Stomach (tissue), 9 donors: ENCODE data around the gene CHD9. TPM values are rescaled to one million over a fixed set of nuclear protein-coding genes. Genes with fewer than 3 reads are reported as not detected.
"Not testable (repeated sequence)": the region's sequence is repeated elsewhere in the genome, so short reads cannot be mapped to it uniquely, and the experiment has no call there.

Experiments
- DNase-seq, 2 donors: peaks; one replicate each; pipeline versions ENCODE4 v3.0.0 to v3.0.0-alpha.2; 2013 to 2019
- H3K27ac ChIP-seq, 5 donors: fragments of 200-600 bp in 4 of 5; sonication (generic) in 4 of 5; one replicate each; pipeline ENCODE4 v1.5.1; 2013 to 2019; ENCODE audit warnings: mild to moderate bottlenecking in 1 of 5, moderate library complexity in 1 of 5
- H3K27me3 ChIP-seq, 3 donors: fragments of 200-600 bp; sonication (generic); one replicate each; pipeline ENCODE4 v1.5.1; 2017 to 2019; ENCODE audit warnings: mixed run types in 1 of 3
- H3K36me3 ChIP-seq, 4 donors: fragments of 200-600 bp; sonication (generic); 1 replicate in 3 of 4; 2 replicates in 1 of 4; pipeline ENCODE4 v1.5.1; 2016 to 2019
- H3K4me1 ChIP-seq, 4 donors: fragments of 200-600 bp; sonication (generic); one replicate each; pipeline ENCODE4 v1.5.1; 2016 to 2019
- H3K4me3 ChIP-seq, 4 donors: fragments of 200-600 bp; sonication (generic) in 3 of 4; one replicate each; pipeline ENCODE4 v1.5.1; 2016 to 2019; ENCODE audit warnings: mild to moderate bottlenecking in 1 of 4
- H3K9me3 ChIP-seq, 4 donors: fragments of 200-600 bp; sonication (generic); one replicate each; pipeline ENCODE4 v1.5.1; 2016 to 2019
- EP300 ChIP-seq: sonication (generic); formaldehyde crosslinking; IDR thresholded peaks from one replicate; pipeline ENCODE4 v1.6.1; 2017; ENCODE audit warnings: antibody characterized with exemption
- POLR2A ChIP-seq, 4 donors: fragments of 450-650 bp; IDR thresholded peaks; one replicate each; pipeline ENCODE4 v1.6.1; 2016; ENCODE audit warnings: antibody characterized with exemption in 4 of 4, control low read depth in 2 of 4, mild to moderate bottlenecking in 1 of 4, moderate library complexity in 1 of 4
- POLR2AphosphoS5 ChIP-seq, 3 donors: sonication (generic); formaldehyde crosslinking; IDR thresholded peaks; one replicate each; pipeline ENCODE4 v1.6.1; 2016; ENCODE audit warnings: antibody characterized with exemption in 3 of 3
- WGBS, 5 donors: extraction: QIAGEN DNeasy Blood & Tissue Kit in 3 of 5; methylation state at CpG; one replicate each; pipeline versions ENCODE4 v1.1.5 to v1.1.7; 2013 to 2018; 5-methylcytosine and 5-hydroxymethylcytosine counted together
- intact Hi-C: fragments of 100-400 bp; cut with DNase I; formaldehyde crosslinking; loops from one replicate; pipeline ENCODE4 v1.15.1; 2023; ENCODE audit warnings: low total_unique reads
- polyA plus RNA-seq, 3 donors: library from polyadenylated mRNA; stranded (reverse); fragments of 200-250 nt; gene quantifications; one replicate each; pipeline ENCODE4 v1.2.3, GENCODE V29; 2013
- total RNA-seq, 5 donors: library from RNA; depleted of rRNA; stranded (reverse); fragments of >200 nt; gene quantifications; one replicate each; pipeline versions ENCODE4 v1.1.0 to v1.2.3, GENCODE V29; 2014 to 2016
- TF ChIP-seq, protein P1 (sequence below), 7 experiments: fragments of 450-650 bp in 4 of 7; fragments of 200-600 bp in 3 of 7; sonication (generic) in 3 of 7; IDR thresholded peaks; one replicate each; pipeline ENCODE4 v1.5.1; 2016 to 2019; ENCODE audit warnings: antibody characterized with exemption in 7 of 7, control low read depth in 2 of 7, mild to moderate bottlenecking in 1 of 7
- donor health status: healthy with polysubstance abuse.
- donor health status: Bipolar disorder and iron deficiency.
- donor health status: healthy.

The CHD9 gene
- total and polyA plus RNA-seq, 8 donors = 8.1 to 224 (median 29.4) TPM

DNA sequence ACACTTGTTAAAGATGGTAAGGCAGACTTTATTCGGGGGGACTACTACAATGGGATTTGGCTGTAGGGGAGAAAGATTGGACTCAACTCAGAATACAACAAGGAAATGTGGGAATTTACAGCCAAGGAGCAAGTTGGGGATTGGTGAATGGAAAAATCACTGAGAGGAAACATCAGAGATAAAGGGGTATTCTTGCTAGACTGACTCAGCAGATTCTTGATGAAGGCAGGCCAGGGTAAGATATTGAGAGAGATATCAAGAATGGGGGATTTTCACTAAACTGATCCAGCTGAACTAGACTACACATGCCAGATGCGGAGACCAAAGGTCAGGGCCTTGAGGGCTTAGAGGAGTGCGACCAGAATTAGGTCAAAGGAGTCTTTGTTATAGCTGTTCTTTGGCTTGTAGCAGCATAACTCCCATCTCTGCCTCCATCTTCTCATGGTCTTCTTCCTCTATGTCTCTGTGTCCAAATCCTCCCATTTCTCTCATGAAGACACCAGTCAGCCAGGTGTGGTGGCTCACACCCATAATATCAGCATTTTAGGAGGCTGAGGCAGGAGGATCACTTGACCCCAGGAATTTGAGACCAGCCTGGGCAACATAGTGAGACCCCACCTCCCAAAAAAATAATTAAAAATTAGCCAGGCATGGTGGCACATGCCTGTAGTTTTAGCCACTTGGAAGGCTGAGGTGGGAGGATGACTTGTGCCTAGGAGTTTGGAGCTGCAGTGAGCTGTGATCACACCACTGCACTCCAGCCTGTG is 19.4 kb upstream of the CHD9 start:
- 81 to 92% (median 89%) methylated on average over 3 of the region's 3 CpGs for WGBS, 5 donors
- Histone ChIP-seq H3K4me1 (no peaks in the 10 kb centered on the region), H3K36me3 (no peaks in the 10 kb centered on the region), H3K27me3 (no peaks in the 10 kb centered on the region), H3K9me3 (no peaks in the 10 kb centered on the region), H3K4me3 (no peak overlapping the region), H3K27ac (no peak overlapping the region)
- DNase-seq = no peak
- intact Hi-C loops = no loop called here
- TF ChIP-seq, protein P1, sequence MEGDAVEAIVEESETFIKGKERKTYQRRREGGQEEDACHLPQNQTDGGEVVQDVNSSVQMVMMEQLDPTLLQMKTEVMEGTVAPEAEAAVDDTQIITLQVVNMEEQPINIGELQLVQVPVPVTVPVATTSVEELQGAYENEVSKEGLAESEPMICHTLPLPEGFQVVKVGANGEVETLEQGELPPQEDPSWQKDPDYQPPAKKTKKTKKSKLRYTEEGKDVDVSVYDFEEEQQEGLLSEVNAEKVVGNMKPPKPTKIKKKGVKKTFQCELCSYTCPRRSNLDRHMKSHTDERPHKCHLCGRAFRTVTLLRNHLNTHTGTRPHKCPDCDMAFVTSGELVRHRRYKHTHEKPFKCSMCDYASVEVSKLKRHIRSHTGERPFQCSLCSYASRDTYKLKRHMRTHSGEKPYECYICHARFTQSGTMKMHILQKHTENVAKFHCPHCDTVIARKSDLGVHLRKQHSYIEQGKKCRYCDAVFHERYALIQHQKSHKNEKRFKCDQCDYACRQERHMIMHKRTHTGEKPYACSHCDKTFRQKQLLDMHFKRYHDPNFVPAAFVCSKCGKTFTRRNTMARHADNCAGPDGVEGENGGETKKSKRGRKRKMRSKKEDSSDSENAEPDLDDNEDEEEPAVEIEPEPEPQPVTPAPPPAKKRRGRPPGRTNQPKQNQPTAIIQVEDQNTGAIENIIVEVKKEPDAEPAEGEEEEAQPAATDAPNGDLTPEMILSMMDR (IDR thresholded peaks at IDR 0.05) = no peak
- TF ChIP-seq EP300 (no peak), POLR2AphosphoS5 (IDR thresholded peaks at IDR 0.05) (no peak), POLR2A (IDR thresholded peaks at IDR 0.05) (no peak)

DNA sequence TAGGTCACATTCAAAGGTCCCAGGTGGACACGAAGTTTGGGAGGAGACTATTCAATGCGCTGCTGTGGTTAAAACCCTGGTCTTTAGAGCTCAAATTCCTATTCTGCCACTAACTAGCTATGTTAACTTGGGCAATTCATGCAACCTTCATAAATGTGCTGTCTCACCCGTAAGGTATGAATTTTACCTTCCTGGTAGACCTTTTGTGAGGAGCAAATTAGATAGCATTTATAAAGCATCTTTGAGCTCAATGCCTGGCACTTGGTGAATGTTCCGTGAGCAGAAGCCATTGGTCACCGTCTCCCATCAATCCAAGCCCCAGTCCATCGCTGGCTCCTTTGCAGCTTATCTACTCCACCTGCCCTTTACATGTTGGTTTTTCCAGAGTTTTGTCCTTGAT is 18.7 kb upstream of the CHD9 start:
- intact Hi-C loops = no loop called here
- no peaks in the 10 kb centered on the region for H3K27me3 ChIP-seq
- no peaks in the 10 kb centered on the region for H3K9me3 ChIP-seq
- no peak overlapping the region for H3K4me3 ChIP-seq
- 65 to 90% (median 84%) methylated on average over 6 of the region's 6 CpGs for WGBS, 5 donors
- H3K4me1 ChIP-seq = peaks cover 0 to 2% (median 1%) of the 10 kb centered on the region in 4 donors
- TF ChIP-seq POLR2AphosphoS5 (IDR thresholded peaks at IDR 0.05) (no peak), POLR2A (IDR thresholded peaks at IDR 0.05) (no peak), EP300 (no peak)
- TF ChIP-seq, protein P1 (IDR thresholded peaks at IDR 0.05) = no peak
- no peak for DNase-seq
- H3K27ac ChIP-seq = no peak overlapping the region
- no peaks in the 10 kb centered on the region for H3K36me3 ChIP-seq

DNA sequence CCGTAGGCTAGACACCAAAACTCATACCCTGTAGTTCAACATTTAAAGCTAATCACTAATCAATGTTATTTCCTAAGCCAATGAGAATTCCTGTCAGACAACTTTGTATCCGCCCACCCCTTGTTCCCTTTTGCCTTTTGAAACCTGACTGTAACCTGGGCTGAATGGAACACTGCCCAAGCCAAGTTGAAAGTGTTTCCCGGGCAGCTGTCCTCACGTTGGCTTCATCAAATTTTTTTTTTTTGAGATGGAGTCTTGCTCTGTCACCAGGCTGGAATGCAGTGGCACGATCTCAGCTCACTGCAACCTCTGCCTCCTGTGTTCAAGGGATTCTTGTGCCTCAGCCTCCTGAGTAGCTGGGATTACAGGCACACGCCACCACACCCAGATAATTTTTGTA is 18.1 kb upstream of the CHD9 start:
- H3K4me1 ChIP-seq, DNase-seq, H3K9me3 ChIP-seq, H3K27ac ChIP-seq, intact Hi-C loops, H3K36me3 ChIP-seq, H3K4me3 ChIP-seq, H3K27me3 ChIP-seq: not testable (repeated sequence)
- 71 to 83% (median 76%) methylated on average over 6 of the region's 6 CpGs for WGBS, 5 donors

DNA sequence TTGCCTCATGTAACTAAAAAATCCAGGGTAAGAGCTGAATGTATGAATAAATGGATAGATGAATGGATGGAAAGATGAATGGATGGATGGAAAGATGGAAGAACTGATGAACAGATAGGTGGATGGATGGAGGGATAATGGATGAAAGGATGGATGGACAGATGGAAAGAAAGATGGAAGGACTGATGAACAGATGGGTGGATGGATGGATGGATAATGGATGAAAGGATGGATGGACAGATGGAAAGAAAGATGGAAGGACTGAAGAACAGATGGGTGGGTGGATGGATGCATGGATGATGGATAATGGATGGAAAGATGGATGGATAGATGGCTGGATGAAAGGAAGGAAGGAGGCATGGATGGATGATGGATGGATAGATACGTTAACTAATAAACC is 14.0 kb upstream of the CHD9 start:
- intact Hi-C loops = no loop called here
- DNase-seq = no peak
- H3K27ac ChIP-seq = peak overlapping the region in 3 of 5 donors; percentile 66 to 80 (median 73)

More for the DNA sequence above, 14.0 kb upstream of the CHD9 start:
- WGBS, 5 donors = 77 to 100% (median 94%) methylated on average over 1 of the region's 1 CpG
- Histone ChIP-seq H3K4me1 (peaks cover 35 to 48% (median 45%) of the 10 kb centered on the region in 4 donors), H3K27me3 (peaks cover 0 to 4% (median 0%) of the 10 kb centered on the region in 3 donors), H3K36me3 (no peaks in the 10 kb centered on the region), H3K9me3 (no peaks in the 10 kb centered on the region), H3K4me3 (no peak overlapping the region)
- TF ChIP-seq EP300 = no peak
- TF ChIP-seq, protein P1 (IDR thresholded peaks at IDR 0.05) = no peak
- no peak for TF ChIP-seq POLR2AphosphoS5 (IDR thresholded peaks at IDR 0.05)
- no peak for TF ChIP-seq POLR2A (IDR thresholded peaks at IDR 0.05)
